ENCODE results near the gene GUCY2D. TPM values are rescaled to one million over a fixed set of nuclear protein-coding genes. Genes with fewer than 3 reads are reported as not detected.

Gene GUCY2D
- polyA plus RNA-seq, 3 donors from 2014 or later = not detected

DNA sequence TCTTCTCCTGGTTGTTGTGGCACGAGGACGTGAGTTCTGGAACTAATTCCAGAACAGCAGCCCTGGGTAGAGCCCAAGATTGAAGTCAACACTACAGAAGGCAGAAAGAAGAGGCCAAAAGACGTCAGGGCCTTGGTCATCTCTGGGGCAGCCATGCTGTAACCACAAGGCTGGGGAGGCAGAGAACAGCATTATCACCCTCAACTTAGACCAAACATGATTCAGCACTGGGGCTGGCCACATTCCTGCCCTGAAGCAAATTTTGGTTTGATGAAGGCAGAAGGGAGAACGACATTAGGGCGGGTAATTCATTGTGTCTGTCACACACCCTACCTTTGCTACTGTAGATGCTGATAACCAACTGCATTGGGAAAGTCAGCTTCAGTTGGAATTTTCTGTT, 26.7 kb downstream of the GUCY2D start:
- Mint-ChIP-seq H3K27me3 (ENCODE audit: low read depth in 3 of 3) (peaks cover 4 to 11% (median 10%) of the 10 kb centered on the region in 3 donors), H3K4me1 (no peaks in the 10 kb centered on the region), H3K36me3 (no peaks in the 10 kb centered on the region), H3K27ac (no peak overlapping the region), H3K4me3 (no peak overlapping the region), H3K9me3 (no peaks in the 10 kb centered on the region)
- DNase-seq = no peak

GRCh38 chr17:8031261-8031661, 28.8 kb downstream of the GUCY2D start:
- Mint-ChIP-seq H3K4me1 (no peaks in the 10 kb centered on the region), H3K27ac (no peak overlapping the region), H3K4me3 (no peak overlapping the region), H3K27me3 (ENCODE audit: low read depth in 3 of 3) (peaks cover 7 to 9% (median 8%) of the 10 kb centered on the region in 3 donors), H3K36me3 (no peaks in the 10 kb centered on the region), H3K9me3 (no peaks in the 10 kb centered on the region)
- no peak for DNase-seq

- no peaks in the 10 kb centered on the region for H3K36me3 Mint-ChIP-seq
- no peak for DNase-seq
- no peak overlapping the region for H3K4me3 Mint-ChIP-seq
- H3K27me3 Mint-ChIP-seq (ENCODE audit: low read depth in 3 of 3) = peaks cover 7 to 8% (median 8%) of the 10 kb centered on the region in 3 donors
- H3K9me3 Mint-ChIP-seq = no peaks in the 10 kb centered on the region
- H3K27ac Mint-ChIP-seq = no peak overlapping the region
- H3K4me1 Mint-ChIP-seq = no peaks in the 10 kb centered on the region
These were observed 29.5 kb downstream of the GUCY2D start for GRCh38 chr17:8031950-8032349.

- Mint-ChIP-seq H3K4me1 (no peaks in the 10 kb centered on the region), H3K4me3 (no peak overlapping the region), H3K9me3 (peaks cover 0 to 2% (median 0%) of the 10 kb centered on the region in 6 donors), H3K36me3 (no peaks in the 10 kb centered on the region), H3K27ac (no peak overlapping the region), H3K27me3 (ENCODE audit: low read depth in 3 of 3) (peaks cover 4 to 8% (median 8%) of the 10 kb centered on the region in 3 donors)
- DNase-seq = no peak
These were observed 30.0 kb downstream of the GUCY2D start for GRCh38 chr17:8032442-8032841.

GRCh38 chr17:8038954-8039610, 36.7 kb downstream of the GUCY2D start, which contains the start of gene ALOX15B:
Gene ALOX15B (plus strand): TSS chr17:8039059. CDS start chr17:8039156, 97 bp downstream.
- Mint-ChIP-seq H3K9me3 (peaks cover 0 to 3% (median 0%) of the 10 kb centered on the region in 6 donors), H3K4me1 (peaks cover 0 to 8% of the 10 kb centered on the region in 2 donors), H3K27me3 (ENCODE audit: low read depth in 3 of 3) (peaks cover 0 to 22% (median 11%) of the 10 kb centered on the region in 3 donors), H3K4me3 (no peak within 1 kb of the TSS), H3K36me3 (peaks cover 0 to 3% (median 0%) of the 10 kb centered on the region in 3 donors), H3K27ac (no peak within 1 kb of the TSS)
- DNase-seq = no peak

- Mint-ChIP-seq H3K4me3 (no peak overlapping the region), H3K27ac (no peak overlapping the region), H3K36me3 (peaks cover 0 to 3% (median 0%) of the 10 kb centered on the region in 3 donors), H3K9me3 (peaks cover 0 to 3% (median 0%) of the 10 kb centered on the region in 6 donors), H3K27me3 (ENCODE audit: low read depth in 3 of 3) (peaks cover 0 to 21% (median 10%) of the 10 kb centered on the region in 3 donors), H3K4me1 (peaks cover 0 to 8% of the 10 kb centered on the region in 2 donors)
- DNase-seq = no peak
These were observed 37.3 kb downstream of the GUCY2D start for GRCh38 chr17:8039611-8040168.

DNA sequence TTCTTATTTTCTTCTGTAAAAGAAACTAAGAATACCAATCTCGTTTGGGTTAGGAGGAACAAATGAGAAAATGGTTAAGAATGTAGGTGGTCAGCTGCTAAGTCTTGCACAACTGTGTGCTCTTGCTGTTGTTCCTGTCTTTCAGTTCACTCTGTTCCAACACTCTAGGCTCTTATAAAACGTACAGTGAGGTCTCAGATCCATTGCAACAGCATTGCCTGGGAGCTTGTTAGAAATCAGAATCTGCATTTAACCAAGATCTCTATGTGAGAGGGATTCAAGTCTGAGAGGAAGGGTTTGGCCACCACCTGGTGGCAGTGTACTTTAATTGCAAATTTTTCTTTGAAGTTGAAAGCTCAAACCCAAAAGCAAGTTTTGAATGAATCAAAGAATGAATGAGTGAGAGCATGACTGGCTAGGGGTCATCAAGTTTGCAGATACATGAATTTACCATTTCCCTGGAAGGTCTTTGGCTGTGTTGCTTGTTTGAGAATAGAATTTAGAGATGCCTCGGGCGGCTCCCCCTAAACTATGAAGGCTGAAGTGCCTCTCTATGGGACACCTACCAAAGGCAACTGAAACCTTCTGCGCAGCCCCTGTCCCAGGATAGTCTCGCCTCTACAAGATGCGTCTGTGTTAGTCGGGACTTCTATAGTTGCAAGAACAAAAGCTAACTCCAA, 39.0 kb downstream of the GUCY2D start:
- Mint-ChIP-seq H3K27me3 (ENCODE audit: low read depth in 3 of 3) (peaks cover 4 to 22% (median 9%) of the 10 kb centered on the region in 3 donors), H3K36me3 (peaks cover 0 to 3% (median 0%) of the 10 kb centered on the region in 3 donors), H3K4me3 (no peak overlapping the region), H3K27ac (no peak overlapping the region), H3K4me1 (peaks cover 0 to 8% of the 10 kb centered on the region in 2 donors), H3K9me3 (peaks cover 0 to 3% (median 0%) of the 10 kb centered on the region in 6 donors)
- peak; percentile 18 to 46 (median 45) for DNase-seq

GRCh38 chr17:8041979-8042378, 39.6 kb downstream of the GUCY2D start:
- peaks cover 4 to 22% (median 9%) of the 10 kb centered on the region in 3 donors for H3K27me3 Mint-ChIP-seq (ENCODE audit: low read depth in 3 of 3)
- H3K36me3 Mint-ChIP-seq = peaks cover 0 to 3% (median 0%) of the 10 kb centered on the region in 3 donors
- peaks cover 0 to 8% of the 10 kb centered on the region in 2 donors for H3K4me1 Mint-ChIP-seq
- DNase-seq = no peak
- H3K9me3 Mint-ChIP-seq = peaks cover 0 to 3% (median 0%) of the 10 kb centered on the region in 6 donors
- H3K27ac Mint-ChIP-seq = no peak overlapping the region
- H3K4me3 Mint-ChIP-seq = no peak overlapping the region

- Mint-ChIP-seq H3K4me1 (peaks cover 0 to 8% of the 10 kb centered on the region in 2 donors), H3K27me3 (ENCODE audit: low read depth in 3 of 3) (peaks cover 2 to 10% (median 4%) of the 10 kb centered on the region in 3 donors)
These were observed 42.7 kb downstream of the GUCY2D start for GRCh38 chr17:8044819-8045810.

DNA sequence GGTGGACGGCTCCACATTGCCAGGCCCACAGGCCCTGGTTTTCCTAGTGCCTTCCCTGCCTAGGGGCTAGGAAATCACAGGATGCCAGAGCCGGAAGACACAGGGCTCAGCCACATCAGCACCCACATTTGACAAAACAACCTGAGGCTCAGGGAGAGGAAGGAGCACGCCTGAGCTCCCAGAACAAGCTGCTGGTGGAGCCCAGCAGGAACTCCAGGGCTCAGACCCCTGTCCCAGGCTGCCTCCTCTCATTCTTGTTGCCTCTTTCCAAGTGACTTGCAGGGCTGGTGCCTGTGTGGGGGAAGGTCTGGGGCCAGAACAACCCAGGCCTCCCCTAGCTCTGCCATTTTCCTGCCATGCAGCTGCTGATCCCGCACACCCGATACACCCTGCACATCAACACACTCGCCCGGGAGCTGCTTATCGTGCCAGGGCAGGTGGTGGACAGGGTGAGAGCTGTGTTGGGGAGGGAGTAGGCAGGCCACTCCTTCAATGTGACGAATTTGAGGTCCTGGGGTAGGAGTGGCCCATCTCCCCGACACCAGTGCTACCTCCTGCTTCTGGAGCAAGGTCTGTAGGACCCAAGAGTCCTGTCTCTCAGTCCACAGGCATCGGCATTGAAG, 44.0 kb downstream of the GUCY2D start:
- Mint-ChIP-seq H3K36me3 (no peaks in the 10 kb centered on the region), H3K27me3 (ENCODE audit: low read depth in 3 of 3) (peaks cover 0 to 4% (median 3%) of the 10 kb centered on the region in 3 donors), H3K27ac (peak overlapping the region in 1 of 6 donors; percentile 16), H3K4me1 (peaks cover 0 to 3% of the 10 kb centered on the region in 2 donors), H3K4me3 (no peak overlapping the region), H3K9me3 (no peaks in the 10 kb centered on the region)
- no peak for DNase-seq

More at GRCh38 chr17:8044819-8045810, 42.7 kb downstream of the GUCY2D start:
- no peak for DNase-seq
- Mint-ChIP-seq H3K9me3 (no peaks in the 10 kb centered on the region), H3K27ac (no peak overlapping the region), H3K36me3 (no peaks in the 10 kb centered on the region), H3K4me3 (no peak overlapping the region)

DNA sequence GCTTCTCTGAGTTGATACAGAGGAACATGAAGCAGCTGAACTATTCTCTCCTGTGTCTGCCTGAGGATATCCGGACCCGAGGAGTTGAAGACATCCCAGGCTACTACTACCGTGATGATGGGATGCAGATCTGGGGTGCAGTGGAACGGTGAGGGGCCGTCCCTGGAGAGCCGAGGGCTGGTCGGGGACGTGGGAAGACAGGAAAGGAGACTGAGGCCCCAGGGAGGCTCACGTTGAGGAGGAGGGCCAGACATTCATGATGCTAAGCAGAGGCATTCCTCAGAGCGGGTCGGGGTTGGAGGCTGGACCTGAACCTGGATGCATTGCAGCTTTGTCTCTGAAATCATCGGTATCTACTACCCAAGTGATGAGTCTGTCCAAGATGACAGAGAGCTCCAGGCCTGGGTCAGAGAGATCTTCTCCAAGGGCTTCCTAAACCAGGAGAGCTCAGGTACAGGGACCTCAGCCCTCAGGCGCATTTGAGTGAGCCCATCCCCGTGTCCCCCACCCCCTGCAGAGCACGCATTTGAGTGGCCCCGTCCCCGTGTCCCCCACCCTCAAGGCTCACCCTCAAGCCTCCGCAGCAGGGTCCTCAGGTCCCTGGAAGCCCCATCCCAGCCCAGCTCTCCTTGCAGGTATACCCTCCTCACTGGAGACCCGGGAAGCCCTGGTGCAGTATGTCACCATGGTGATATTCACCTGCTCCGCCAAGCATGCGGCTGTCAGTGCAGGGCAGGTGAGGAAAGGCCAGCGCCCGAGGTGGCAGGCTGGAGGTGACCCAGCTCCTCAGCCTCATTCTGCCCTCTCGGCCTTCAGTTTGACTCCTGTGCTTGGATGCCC, 44.7 kb downstream of the GUCY2D start:
- Mint-ChIP-seq H3K9me3 (no peaks in the 10 kb centered on the region), H3K4me1 (no peaks in the 10 kb centered on the region), H3K27ac (peak overlapping the region in 1 of 6 donors; percentile 16), H3K4me3 (no peak overlapping the region), H3K27me3 (ENCODE audit: low read depth in 3 of 3) (peaks cover 3 to 4% (median 3%) of the 10 kb centered on the region in 3 donors), H3K36me3 (no peaks in the 10 kb centered on the region)
- DNase-seq = no peak

- Mint-ChIP-seq H3K4me3 (no peak overlapping the region), H3K4me1 (no peaks in the 10 kb centered on the region), H3K9me3 (no peaks in the 10 kb centered on the region), H3K27ac (no peak overlapping the region), H3K27me3 (ENCODE audit: low read depth in 3 of 3) (peaks cover 3 to 4% (median 3%) of the 10 kb centered on the region in 3 donors), H3K36me3 (no peaks in the 10 kb centered on the region)
- no peak for DNase-seq
These were observed 45.3 kb downstream of the GUCY2D start for GRCh38 chr17:8047769-8048110.

All from immature natural killer cell (primary cell).